Stimulated activated CD4-positive, alpha-beta T cell treated with anti-CD3 and anti-CD28 coated beads, Interleukin-4, amount 100 ng/mL, for 48 hours (primary cell): ENCODE measurements around the gene STC2.

Source experiments
- DNase-seq, 2 donors: peaks; one replicate each; pipeline ENCODE4 v3.0.0-alpha.2; 2020; ENCODE audit warnings: low read depth in 2 of 2

Gene STC2

GRCh38 chr5:173268750-173269432, 59.3 kb downstream of the STC2 start:
- DNase-seq = no peak

GRCh38 chr5:173265433-173265832, 62.8 kb downstream of the STC2 start:
- DNase-seq = no peak
